ENCODE measurements around the gene FRMD4B.

Gene FRMD4B

GRCh38 chr3:69197455-69197854, 188.4 kb downstream of the FRMD4B start:
- no peak for DNase-seq

- no peak for DNase-seq
Measured at GRCh38 chr3:69196876-69197275, 189.0 kb downstream of the FRMD4B start.

DNA sequence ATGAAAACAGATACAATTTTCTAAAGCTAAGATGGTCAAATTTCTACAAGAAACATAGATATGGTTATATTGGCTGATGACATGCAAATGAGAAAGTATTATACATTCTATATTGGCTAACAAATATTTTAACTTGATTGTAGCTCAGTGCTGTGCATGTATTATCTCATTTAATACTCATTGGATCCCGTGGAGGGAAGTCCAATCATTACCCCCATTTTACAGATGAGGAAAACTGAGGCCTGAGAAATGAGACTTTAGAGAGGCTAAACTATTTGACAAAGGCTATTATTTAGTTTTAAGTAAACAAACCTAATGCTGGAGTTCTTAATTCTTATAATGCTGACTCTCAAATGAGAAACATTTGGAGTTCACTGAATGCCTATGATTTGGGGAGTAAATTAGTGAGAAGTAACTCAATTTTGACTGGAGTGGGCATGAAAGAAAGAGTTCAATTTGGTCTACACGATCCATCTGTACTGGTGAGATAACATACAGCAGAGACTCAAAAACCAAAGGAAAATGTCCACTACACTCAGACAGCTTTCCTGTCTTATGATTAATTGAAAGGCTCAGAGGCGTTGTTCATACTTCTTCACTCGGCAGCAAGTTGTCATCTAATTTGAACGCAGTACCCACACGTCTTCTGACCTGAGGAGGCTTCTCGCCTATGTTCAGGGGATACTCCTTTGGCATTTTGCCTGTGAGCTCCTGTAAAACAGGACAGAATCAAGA, 191.3 kb downstream of the FRMD4B start:
- DNase-seq, result no peak

- no peak for DNase-seq
Measured at GRCh38 chr3:69193749-69194148, 192.1 kb downstream of the FRMD4B start.

GRCh38 chr3:69191516-69191915, 194.4 kb downstream of the FRMD4B start:
- DNase-seq, result no peak

GRCh38 chr3:69189487-69189886, 196.4 kb downstream of the FRMD4B start:
- DNase-seq, result no peak

DNA sequence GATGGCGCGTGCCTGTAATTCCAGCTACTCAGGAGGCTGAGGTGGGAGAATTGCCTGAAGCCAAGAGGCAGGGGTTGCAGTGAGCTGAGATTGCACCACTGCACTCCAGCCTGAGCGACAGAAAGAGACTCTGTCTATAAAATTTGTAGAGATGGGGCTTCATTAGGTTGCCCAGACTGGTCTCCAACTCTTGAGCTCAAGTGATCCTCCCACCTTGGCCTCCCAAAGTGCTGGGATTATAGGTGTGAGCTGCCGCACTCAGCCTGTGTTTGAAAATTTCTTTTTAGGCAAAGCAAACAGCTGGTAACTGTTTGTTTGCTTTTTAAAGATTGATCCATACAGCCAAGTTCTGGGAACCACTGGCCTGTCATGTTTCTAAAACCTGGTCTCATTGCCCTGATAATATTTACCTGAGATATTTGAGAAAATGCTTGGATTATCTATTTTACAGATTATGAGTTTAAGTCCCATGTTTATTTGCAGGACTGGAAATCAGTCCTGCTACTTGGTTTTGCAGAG, 199.3 kb downstream of the FRMD4B start:
- DNase-seq, result no peak

- no peak for DNase-seq
Measured at GRCh38 chr3:69182588-69183316, 203.1 kb downstream of the FRMD4B start.

- DNase-seq, result no peak
Measured at GRCh38 chr3:69181592-69182211, 204.2 kb downstream of the FRMD4B start.

DNA sequence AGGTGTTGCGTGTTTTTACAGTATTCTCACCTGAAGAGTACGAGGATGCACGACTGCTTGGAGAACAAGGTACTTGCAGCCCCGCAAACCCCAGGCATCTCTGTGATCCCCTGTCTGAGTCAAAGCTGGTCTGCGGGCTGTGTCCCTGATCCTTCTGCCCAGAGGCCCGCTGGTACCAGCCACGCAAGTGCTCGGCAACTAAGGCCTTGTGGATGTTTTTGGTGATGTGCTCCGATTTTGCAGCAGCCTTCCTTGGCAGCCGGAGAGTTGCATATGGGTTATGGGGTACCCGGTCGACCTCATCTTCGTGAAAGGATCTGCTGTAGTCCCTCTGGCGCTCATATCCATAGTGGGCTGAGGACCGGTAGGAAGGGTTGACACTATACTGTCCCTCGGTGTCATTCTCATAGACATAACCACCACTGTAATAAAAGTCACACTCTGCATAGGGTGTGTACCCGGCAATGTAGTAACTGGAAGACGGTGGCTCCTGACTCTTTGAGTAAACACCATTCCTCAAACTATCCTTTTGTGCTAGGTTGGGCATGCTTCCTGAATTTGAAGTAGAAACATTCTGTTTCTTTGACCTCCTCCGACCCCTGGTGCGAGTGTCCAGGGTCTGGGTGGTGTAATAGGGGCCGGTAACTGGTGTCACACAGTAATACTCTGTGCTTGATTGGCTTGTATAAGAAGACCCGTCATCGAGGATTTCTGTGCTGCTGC, 204.9 kb downstream of the FRMD4B start:
- no peak for DNase-seq

DNA sequence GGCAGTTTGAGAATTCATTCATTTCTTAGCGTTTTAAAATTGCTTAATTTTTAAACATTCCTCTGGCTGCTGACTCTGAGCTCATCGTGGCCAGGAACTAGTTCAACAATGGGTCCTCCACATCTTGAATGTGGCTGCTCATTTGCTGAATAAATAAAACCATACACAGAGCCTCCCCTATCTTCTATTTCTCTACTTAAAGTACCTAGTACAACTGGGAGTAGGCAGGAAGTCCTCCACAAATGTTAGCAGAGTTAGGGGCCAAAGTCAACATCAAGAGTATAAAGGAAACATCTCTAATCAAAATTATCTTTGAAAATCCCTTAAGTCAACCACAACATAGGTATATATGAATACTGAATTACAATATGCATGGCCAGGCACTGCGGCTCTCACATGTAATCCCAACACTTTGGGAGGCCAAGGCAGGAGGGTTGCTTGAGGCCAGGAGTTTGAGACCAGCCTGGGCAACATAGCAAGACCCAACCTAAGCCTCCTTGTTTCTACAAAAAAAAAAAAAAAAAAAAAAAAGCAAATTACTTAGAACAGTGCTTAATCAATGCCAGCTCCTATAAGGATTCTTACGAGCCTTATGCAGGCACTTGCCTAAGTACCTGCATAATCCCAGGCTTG, 206.0 kb downstream of the FRMD4B start:
- no peak for DNase-seq

GRCh38 chr3:69178838-69179739, 206.8 kb downstream of the FRMD4B start:
- no peak for DNase-seq

GRCh38 chr3:69178082-69178481, 207.8 kb downstream of the FRMD4B start:
- no peak for DNase-seq

GRCh38 chr3:69174871-69175737, 210.8 kb downstream of the FRMD4B start:
- DNase-seq, result no peak

DNA sequence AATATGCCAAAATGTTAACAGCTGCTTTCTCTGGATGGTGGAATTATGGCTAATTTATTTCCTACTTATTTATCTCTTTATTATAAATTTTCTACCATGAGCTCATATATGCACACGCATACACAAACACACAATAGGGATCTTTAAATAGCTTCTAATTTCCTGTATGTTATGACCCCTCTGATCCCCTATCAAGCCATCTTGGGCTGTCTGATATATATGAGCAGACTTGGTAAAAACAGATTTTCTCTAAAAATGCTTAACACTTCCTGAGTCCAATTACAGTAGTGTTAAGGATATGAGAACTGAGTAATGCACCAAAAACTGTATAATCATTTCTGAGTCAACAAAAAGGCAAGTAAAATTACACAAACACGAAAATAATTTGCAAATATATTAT, 211.4 kb downstream of the FRMD4B start:
- no peak for DNase-seq

DNA sequence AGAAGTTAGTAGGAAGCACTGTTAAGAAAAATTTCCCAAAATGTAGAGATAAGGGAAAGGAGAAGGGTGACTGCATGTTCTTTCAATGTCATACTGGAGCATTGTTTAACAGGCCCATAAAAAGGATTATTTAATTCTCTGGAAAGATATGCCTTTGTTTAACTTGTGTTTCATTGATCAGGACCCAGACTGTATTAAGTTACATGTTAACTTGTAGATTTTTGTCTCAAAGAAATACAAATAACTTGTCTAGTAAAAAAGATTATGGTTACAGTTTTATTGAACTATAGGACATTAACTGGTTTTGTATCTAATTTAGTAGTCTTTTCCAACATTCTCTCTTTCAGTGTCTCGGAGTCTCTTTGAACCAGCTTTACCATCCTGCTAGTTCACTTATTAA, 213.8 kb downstream of the FRMD4B start:
- DNase-seq, result no peak

DNA sequence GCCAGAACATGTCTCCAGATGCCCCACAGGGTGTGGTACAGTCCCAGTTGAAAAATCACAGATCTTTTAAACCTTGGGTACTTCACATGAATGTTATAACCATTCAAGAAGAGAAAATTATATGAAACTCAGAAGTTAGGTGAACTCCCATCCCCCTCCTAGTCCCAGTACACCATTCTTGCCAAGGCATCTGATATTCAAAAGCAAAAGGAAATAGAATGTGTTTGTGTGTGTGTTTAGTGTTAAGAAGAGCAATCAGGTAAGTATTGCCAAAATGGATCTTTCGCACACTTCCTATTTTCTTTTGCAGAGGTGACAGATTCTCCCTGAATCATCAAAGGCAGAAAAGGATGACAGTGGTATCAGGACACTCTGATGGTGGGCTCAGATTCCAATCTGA, 219.4 kb downstream of the FRMD4B start:
- no peak for DNase-seq

GRCh38 chr3:69165744-69166143, 220.1 kb downstream of the FRMD4B start:
- DNase-seq, result no peak

DNA sequence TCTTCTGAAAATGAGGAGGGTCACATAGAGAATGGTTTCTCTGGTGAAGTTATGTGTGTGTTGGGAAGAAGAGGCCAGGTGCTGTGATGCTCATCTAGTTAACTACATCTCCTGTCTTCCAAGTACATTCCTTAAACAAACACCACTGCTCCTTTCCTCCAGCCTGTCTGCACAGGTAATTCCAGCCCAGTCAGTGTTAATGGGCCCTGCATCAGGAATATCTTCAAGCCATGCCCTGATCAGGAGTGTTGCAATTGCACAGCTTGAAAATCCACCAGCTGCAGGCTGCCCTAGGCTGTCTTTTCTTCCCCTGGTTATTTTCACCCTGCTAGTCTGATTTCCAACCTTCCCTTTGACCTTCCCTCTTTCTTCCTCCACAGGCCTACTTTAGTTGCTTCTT, 221.6 kb downstream of the FRMD4B start:
- DNase-seq, result no peak

DNA sequence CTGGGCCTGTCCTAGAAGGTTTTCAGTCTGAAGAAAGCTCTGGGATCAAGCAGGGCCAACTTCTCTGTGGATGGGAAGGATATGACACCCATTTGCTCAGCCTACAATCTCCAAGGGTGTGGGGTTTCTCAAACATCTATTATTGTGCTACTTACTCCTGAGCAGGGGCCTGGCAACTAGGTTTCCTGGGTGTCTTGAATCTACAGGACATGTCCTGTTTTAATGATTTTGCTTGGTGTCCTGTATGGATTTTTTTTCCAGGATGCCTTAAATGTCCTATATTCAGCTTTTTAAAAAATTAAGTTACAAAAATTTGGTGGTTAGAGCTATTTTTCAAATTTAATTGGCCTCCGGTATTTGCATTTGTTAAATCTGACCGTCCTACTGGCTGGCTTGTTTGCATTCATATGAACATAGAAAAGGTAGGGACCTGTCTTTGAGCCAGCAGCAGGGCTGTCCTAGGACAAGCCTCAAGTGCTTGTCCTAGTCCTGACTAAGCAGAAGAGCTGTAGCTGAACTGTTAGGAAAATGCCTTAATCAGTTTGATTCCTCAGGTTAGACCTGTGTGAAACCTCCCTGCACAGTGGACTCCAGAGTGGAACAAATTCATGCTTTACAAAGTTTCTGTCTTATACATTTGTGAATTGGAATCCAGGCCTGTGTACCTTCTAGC, 223.4 kb downstream of the FRMD4B start:
- no peak for DNase-seq
